ENCODE results near the gene MT1X. TPM values are rescaled to one million over a fixed set of nuclear protein-coding genes. Genes with fewer than 3 reads are reported as not detected.
A peak's percentile ranks its signal among the peaks of the same experiment; 100 is the strongest.

Gene MT1X
- total RNA-seq, 2 donors from 2014 or later: 60.6 to 66.3 TPM

DNA sequence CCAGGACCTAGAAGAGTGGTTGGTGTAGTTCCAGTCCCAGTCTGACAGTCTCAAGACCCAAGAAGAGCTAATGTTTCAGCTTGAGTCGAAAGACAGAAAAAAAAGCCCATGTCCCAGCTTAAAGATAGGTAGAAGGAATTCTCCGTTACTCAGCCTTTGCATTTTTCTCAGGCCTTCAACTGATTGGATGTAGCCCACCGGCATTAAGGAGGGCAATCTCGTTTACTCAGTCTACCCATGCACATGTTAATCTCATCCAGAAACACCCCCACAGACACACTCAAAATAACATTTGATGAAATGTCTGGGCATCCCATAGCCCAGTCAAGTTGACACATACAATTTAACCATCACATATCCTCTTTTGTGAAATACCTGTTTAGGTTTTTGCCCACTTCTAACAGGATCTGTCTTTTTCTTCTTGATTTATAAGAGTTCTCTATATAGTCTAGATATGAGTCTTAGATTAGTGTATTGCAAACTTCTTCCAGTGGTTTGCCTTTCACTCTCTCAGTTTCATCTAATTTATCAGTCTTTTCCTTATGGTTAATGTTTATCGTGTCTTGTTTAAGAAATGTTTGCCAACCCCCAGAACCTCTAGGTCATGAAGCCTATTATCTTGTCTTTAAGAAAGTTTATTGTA is 40.1 kb downstream of the MT1X start:
- DNase-seq (ENCODE audit: low spot score) (no peak), ATAC-seq (no peak)
- Mint-ChIP-seq H3K27ac (no peak overlapping the region), H3K4me1 (ENCODE audit: low read depth in 2 of 2) (no peaks in the 10 kb centered on the region), H3K9me3 (no peaks in the 10 kb centered on the region), H3K4me3 (no peak overlapping the region), H3K36me3 (no peaks in the 10 kb centered on the region), H3K27me3 (peaks cover 0 to 9% of the 10 kb centered on the region in 2 donors)

DNA sequence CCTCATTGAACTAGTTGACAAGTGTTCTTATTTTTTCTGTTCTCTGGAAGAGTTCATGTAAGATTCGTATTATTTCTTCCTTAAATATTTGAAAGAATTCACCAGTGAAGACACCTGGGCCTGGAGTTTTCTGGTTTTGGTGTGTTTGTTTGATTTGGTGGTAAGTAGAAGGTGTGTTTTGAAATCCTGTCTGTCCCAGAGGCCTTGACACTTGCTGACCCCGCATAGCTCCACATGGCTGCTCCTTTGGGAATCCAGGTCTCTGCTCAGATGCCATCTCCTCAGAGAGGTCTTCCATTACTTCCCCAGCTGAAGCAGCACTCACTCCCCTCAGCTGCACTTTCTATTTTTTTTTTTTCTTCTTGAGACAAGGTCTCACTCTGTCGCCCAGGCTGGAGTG is 41.9 kb downstream of the MT1X start:
- ATAC-seq (no peak), DNase-seq (ENCODE audit: low spot score) (no peak)
- H3K9me3 Mint-ChIP-seq: no peaks in the 10 kb centered on the region
- peaks cover 5 to 6% of the 10 kb centered on the region in 2 donors for H3K4me1 Mint-ChIP-seq (ENCODE audit: low read depth in 2 of 2)
- no peaks in the 10 kb centered on the region for H3K36me3 Mint-ChIP-seq
- no peak overlapping the region for H3K27ac Mint-ChIP-seq
- H3K4me3 Mint-ChIP-seq: no peak overlapping the region
- H3K27me3 Mint-ChIP-seq: peaks cover 0 to 9% of the 10 kb centered on the region in 2 donors

DNA sequence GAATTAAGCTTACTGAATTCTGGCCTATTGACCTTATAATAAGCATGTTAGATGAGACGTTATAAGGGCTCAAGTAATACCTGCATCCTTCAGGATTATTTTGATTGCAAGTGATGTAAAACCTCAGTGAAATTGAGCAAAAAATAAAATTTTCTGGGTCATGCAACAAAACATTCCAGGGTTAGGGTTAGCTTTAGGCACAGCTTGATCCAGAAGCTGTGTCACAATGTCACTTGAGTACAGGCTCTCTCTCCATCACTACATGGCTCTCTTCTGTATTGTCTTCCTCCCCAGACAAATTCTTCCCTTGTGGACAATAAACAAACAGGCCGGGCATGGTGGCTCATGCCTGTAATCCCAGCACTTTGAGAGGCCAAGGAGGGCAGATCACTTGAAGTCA is 44.0 kb downstream of the MT1X start:
- no peak for ATAC-seq
- Mint-ChIP-seq H3K36me3 (no peaks in the 10 kb centered on the region), H3K27me3 (peaks cover 0 to 9% of the 10 kb centered on the region in 2 donors), H3K4me1 (ENCODE audit: low read depth in 2 of 2) (peaks cover 12 to 15% of the 10 kb centered on the region in 2 donors), H3K9me3 (no peaks in the 10 kb centered on the region), H3K27ac (no peak overlapping the region), H3K4me3 (no peak overlapping the region)
- no peak for DNase-seq (ENCODE audit: low spot score)

- Mint-ChIP-seq H3K4me1 (ENCODE audit: low read depth in 2 of 2) (peaks cover 12 to 16% of the 10 kb centered on the region in 2 donors), H3K9me3 (no peaks in the 10 kb centered on the region), H3K27me3 (peaks cover 0 to 7% of the 10 kb centered on the region in 2 donors), H3K27ac (no peak overlapping the region), H3K4me3 (no peak overlapping the region), H3K36me3 (no peaks in the 10 kb centered on the region)
- DNase-seq (ENCODE audit: low spot score) (no peak), ATAC-seq (no peak)
Observed at GRCh38 chr16:56726926-56727325, 44.7 kb downstream of the MT1X start.

DNA sequence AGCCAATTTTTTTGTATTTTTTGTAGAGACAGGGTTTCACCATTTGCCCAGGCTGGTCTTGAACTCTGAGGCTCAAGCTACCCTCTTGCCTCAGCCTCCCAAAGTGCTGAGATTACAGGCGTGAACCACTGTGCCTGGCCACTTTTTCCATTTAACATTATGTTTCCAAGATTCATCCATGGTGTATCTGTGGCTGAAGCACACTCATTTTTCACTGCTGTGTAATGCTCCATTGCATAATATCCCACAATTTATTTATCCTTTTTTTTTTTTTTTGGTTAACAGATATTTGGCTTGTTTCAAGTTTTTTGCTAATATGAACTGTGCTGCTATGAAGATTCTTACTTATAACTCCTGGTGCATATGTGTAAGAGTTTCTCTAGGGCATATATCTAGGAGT is 45.8 kb downstream of the MT1X start:
- ATAC-seq (no peak), DNase-seq (ENCODE audit: low spot score) (no peak)
- Mint-ChIP-seq H3K9me3 (no peaks in the 10 kb centered on the region), H3K36me3 (no peaks in the 10 kb centered on the region), H3K27ac (no peak overlapping the region), H3K27me3 (peaks cover 0 to 7% of the 10 kb centered on the region in 2 donors), H3K4me1 (ENCODE audit: low read depth in 2 of 2) (peaks cover 12 to 16% of the 10 kb centered on the region in 2 donors), H3K4me3 (no peak overlapping the region)

DNA sequence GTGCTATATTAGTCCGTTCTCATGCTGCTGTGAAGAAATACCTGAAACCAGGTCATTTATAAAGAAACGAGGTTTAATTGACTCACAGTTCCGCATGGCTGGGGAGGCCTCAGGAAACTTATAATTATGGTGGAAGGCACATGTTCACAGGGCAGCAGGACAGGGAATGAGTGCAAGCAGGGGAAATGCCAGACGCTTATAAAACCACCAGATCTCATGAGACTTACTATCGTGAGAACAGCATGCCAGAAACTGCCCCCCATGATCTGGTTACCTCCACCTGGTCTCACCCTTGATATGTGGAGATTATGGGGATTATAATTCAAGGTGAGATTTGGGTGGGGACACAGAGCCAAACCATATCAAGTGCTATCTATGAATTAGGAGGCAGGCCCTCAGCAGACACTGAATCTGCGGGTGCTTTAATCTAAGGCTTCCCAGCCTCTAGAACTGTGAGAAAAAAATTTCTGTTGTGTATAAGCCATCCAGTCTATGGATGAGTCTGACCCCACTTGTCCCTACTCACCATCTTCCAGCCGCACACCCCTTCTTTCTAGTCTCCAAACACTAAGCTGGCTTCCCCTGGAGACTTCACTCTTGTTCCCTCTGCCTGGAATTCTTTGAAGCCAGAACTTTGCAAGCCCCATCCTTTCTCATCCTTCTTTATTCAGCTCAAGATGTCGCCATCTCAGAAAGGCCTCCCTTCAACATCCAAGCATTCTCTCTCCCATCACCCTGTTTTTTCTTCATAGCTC is 46.9 kb downstream of the MT1X start:
- peaks cover 0 to 1% of the 10 kb centered on the region in 2 donors for H3K27me3 Mint-ChIP-seq
- no peak for DNase-seq (ENCODE audit: low spot score)
- no peak overlapping the region for H3K4me3 Mint-ChIP-seq
- no peaks in the 10 kb centered on the region for H3K36me3 Mint-ChIP-seq
- H3K27ac Mint-ChIP-seq: no peak overlapping the region
- no peak for ATAC-seq
- H3K9me3 Mint-ChIP-seq: no peaks in the 10 kb centered on the region
- peaks cover 12 to 16% of the 10 kb centered on the region in 2 donors for H3K4me1 Mint-ChIP-seq (ENCODE audit: low read depth in 2 of 2)

- Mint-ChIP-seq H3K27me3 (no peaks in the 10 kb centered on the region), H3K36me3 (no peaks in the 10 kb centered on the region), H3K9me3 (no peaks in the 10 kb centered on the region), H3K27ac (no peak within 1 kb of the TSS), H3K4me3 (no peak within 1 kb of the TSS), H3K4me1 (ENCODE audit: low read depth in 2 of 2) (peaks cover 12 to 16% of the 10 kb centered on the region in 2 donors)
- ATAC-seq (peak; percentile 97 to 98), DNase-seq (ENCODE audit: low spot score) (peak; percentile 93)
Observed at GRCh38 chr16:56729735-56730662, 47.7 kb downstream of the MT1X start, which contains the start of gene NUP93. Gene NUP93 (plus strand): TSS chr16:56730129. CDS start chr16:56748248, 18,119 bp downstream.

DNA sequence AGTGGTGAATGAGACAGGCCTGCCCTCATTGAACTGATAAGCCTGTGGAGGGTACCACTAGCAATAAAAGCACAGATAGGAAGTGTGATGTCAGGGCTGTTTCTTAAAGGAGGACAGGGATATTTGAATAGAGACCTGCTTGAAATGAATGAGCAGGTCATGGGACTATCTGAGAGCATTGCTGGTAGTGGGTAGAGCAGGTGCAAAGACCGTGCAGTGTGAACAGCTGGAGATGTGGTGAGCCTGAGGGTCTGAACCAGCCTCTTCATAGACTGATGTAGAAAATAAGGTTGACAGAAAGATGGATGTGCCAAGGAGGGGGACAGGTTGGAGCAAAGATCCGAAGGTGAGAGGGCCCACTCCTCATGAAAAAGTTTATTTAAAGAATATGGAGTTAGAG is 50.1 kb downstream of the MT1X start:
- no peaks in the 10 kb centered on the region for H3K9me3 Mint-ChIP-seq
- no peaks in the 10 kb centered on the region for H3K36me3 Mint-ChIP-seq
- DNase-seq (ENCODE audit: low spot score) (no peak), ATAC-seq (no peak)
- H3K4me3 Mint-ChIP-seq: no peak overlapping the region
- H3K27me3 Mint-ChIP-seq: no peaks in the 10 kb centered on the region
- H3K27ac Mint-ChIP-seq: no peak overlapping the region
- H3K4me1 Mint-ChIP-seq (ENCODE audit: low read depth in 2 of 2): peaks cover 12 to 20% of the 10 kb centered on the region in 2 donors

GRCh38 chr16:56732832-56733231 is 50.6 kb downstream of the MT1X start:
- Mint-ChIP-seq H3K27me3 (no peaks in the 10 kb centered on the region), H3K4me3 (no peak overlapping the region), H3K36me3 (no peaks in the 10 kb centered on the region), H3K4me1 (ENCODE audit: low read depth in 2 of 2) (peaks cover 12 to 20% of the 10 kb centered on the region in 2 donors), H3K9me3 (no peaks in the 10 kb centered on the region), H3K27ac (no peak overlapping the region)
- peak; percentile 68 for DNase-seq (ENCODE audit: low spot score)
- ATAC-seq: peak; percentile 39 to 82

Other genes starting within 250 kb of the MT1X start
- gene NUDT21, start 231.1 kb upstream of the MT1X start, total RNA-seq: 100 to 1,000 TPM; 170 to 176 TPM
- 10 to 100 TPM; 50.1 to 72.1 TPM for gene OGFOD1, start 230.9 kb upstream of the MT1X start, total RNA-seq
- 10 to 100 TPM in 1 of 2 donors, 1 to 10 TPM in 1; 6.6 to 10.6 TPM for gene BBS2, start 162.4 kb upstream of the MT1X start, total RNA-seq
- not detected for gene MT4, start 117.4 kb upstream of the MT1X start, total RNA-seq
- 1 to 10 TPM in 1 of 2 donors, under 1 TPM in 1; 0.70 to 4.2 TPM for gene MT3, start 92.9 kb upstream of the MT1X start, total RNA-seq
- 1,000 to 10,000 TPM in 1 of 2 donors, 100 to 1,000 TPM in 1; 549 to 1,013 TPM for gene MT2A, start 73.9 kb upstream of the MT1X start, total RNA-seq
- gene MT1E, start 56.7 kb upstream of the MT1X start, total RNA-seq: 100 to 1,000 TPM in 1 of 2 donors, 10 to 100 TPM in 1; 58.5 to 148 TPM
- gene MT1M, start 49.8 kb upstream of the MT1X start, total RNA-seq: under 1 TPM in 1 of 2 donors, not detected in 1; 0.36 TPM
- gene MT1A, start 43.8 kb upstream of the MT1X start, total RNA-seq: 10 to 100 TPM in 1 of 2 donors, 1 to 10 TPM in 1; 6.3 to 22.4 TPM
- not detected for gene MT1B, start 30.6 kb upstream of the MT1X start, total RNA-seq
- gene MT1F, start 24.5 kb upstream of the MT1X start, total RNA-seq: 10 to 100 TPM; 11.1 to 19.9 TPM
- 1 to 10 TPM; 3.3 to 7.5 TPM for gene MT1G, start 14.4 kb upstream of the MT1X start, total RNA-seq
- not detected for gene MT1H, start 12.7 kb upstream of the MT1X start, total RNA-seq
- gene NUP93, start 47.7 kb downstream of the MT1X start, total RNA-seq: 100 to 1,000 TPM; 111 to 171 TPM
- gene SLC12A3, start 182.7 kb downstream of the MT1X start, total RNA-seq: not detected
- 100 to 1,000 TPM; 127 to 141 TPM for gene HERPUD1, start 249.7 kb downstream of the MT1X start, total RNA-seq

Data from natural killer cell treated with Interleukin-12 subunit alpha and Interleukin-12 subunit beta and Interleukin-15 and Interleukin-18, amount 100 ng/mL, for 72 hours (primary cell).